ENCODE results near the gene GLOD5.
"Not testable (repeated sequence)": the region's sequence is repeated elsewhere in the genome, so short reads cannot be mapped to it uniquely, and the experiment has no call there.

The GLOD5 gene

DNA sequence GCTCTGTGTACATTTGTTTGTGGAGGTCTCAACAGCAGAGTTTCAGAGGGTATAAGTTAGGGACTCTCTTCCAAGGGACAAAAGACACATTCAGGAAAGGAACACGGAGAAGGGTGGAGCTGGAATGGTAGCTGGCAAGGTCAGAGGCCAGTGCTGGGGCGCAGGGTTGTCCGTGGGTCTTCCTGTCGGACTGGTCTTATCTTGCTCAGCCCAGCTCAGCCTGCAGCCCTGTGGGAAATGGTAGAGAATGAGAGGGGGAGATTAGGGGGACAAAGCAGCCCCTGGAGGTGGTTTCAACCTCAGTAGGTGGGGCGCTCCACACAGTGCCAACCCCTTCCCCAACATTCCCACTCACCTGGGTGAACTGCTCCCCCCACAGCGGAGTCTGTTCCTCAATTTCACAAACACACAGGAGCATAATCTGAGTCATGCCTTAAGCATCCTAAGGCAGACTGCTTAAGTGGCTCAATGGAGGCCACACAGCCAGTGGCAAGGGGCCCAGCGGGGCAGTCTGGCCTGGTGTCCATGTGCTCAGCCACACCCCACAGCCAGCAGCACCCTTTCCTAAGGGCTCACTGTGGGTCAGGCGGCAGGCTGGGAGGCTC lies 33.5 kb downstream of the GLOD5 start:
- no peak for DNase-seq

DNA sequence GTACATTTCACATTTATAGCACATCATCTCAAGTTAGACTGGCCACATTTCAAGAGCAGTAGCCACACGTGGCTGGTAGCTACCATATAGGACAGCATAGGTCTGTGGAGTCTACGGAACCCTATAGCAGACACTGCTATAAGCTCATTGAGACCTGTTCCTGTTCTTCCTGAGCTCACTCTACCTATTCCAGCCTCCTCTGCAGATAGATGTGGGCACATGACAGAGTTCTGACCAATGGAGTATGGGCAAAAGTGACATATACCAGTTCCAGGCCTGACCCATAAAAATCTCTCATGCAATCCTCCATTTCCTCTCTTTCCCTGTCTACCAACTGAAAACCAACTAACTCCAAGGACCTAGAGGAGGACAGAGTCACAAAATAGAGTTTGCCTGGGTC lies 36.8 kb downstream of the GLOD5 start:
- DNase-seq, result no peak

DNA sequence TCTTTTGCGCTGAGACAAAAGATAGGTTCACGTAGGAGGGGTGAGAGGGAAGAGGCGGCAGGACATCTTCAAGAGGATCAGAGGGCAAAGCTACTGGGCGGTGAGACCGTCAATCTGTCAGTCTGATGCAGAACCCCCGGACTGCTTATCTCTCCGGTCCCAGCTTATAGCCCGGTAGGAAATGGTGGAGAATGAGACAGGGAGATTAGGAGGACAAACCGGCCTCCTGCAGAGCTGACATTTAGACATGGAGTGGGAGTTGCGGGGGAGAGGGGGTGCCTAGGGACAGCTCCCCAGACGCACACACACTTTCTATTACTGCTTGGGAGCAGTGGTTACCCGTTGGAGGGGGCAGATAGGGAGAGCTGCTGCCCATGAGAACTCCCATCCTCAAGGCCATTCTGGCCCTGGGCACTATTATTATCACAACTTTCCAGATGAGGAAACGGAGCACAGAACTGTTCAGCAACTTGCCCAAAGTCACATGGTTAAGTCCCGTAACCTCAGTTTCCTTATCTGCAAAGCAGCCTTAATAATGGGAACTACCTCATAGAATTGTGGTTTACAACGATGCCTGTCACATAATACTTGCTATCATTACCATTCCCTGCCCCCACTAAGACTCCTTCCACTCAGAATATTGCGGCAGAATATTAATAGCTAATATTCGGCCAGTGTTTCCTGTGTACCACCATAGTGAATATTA lies 39.2 kb downstream of the GLOD5 start:
- DNase-seq, result no peak

DNA sequence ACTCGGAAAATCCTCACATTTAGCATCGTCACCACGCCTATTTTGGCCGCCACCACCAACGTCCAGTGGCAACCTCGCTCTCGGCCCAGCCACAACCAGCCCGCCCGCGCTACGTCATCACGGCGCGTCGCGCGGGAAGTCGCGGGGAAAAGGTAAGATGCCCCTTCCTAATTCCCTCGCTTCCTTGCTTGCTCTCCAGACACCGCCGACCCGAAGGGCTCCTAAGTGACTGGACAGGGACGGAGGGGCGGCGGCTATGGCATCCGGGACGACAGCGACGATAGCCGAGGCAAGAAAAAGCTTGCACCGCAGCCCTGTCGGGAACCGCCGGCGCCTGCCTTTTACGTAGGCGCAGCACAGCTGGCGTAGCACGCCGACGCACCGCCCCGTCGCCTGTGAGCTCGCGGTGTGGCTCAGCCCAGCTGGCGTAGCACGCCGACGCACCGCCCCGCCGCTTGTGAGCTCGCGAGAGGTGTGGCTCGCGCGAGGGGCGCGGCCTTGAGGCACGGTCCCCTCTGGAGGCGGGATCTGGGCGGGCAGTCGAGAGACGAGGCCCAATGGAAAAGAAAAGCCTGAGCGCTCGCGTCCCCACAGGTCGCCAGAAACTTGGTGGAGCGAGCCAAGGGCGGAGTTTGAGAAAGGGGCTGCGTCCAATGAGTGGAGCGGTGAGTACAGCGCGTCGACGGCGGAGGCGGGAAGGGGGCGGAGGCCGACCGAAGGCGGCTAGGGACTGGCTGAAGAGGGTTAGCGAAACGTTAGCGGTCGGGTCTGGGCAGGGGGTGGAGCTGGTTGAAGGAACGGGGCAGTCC lies 39.9 kb downstream of the GLOD5 start, which contains the start of gene HDAC6:
TSS of gene HDAC6 (plus strand) at position 788 of the 809 bp plus-strand sequence. CDS start 626 bp downstream, outside the sequence.
- DNase-seq, result peak; percentile 90 to 94

DNA sequence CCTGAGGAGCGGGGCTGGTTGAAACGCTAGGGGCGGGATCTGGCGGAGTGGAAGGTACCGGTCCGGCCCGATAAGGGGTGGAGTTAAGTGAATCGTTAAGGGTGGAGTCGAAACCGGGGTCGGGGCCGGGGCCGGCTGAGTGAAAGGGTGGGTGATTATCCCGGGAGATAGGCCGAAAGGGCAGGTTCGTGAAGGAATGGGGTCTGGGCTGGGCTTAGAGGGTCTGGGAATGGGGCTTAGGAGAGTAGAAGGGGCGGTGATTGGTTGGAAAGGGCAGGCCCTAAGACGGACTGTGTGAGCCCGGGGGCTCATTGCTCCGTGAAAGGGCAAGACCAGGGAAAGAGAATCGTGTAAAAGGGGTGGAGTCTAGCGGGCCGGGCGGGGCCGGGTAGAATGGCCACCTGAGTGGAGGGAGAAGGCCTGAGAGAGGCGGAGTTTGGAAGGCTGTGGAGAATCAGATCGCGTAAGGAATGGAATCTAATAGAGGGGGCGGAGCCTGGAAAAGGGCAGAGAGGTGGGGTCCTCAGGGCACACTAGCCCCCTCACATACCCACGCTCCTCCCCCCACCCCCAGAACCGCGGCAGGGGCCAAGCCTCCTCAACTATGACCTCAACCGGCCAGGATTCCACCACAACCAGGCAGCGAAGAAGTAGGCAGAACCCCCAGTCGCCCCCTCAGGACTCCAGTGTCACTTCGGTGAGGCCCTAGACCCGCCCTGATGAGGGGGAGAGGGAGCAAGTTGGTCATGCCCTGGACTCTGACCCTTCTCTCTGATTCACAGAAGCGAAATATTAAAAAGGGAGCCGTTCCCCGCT lies 40.8 kb downstream of the GLOD5 start:
- DNase-seq, result peak in 1 of 2 donors; percentile 39

DNA sequence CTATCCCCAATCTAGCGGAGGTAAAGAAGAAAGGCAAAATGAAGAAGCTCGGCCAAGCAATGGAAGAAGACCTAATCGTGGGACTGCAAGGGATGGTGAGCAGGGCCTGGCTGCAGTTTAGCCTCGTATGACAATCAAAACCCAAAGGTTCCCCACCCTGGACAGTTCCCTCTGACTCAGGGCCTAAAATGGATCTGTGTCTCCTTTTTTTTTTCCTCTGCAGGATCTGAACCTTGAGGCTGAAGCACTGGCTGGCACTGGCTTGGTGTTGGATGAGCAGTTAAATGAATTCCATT lies 41.3 kb downstream of the GLOD5 start:
- no peak for DNase-seq

DNA sequence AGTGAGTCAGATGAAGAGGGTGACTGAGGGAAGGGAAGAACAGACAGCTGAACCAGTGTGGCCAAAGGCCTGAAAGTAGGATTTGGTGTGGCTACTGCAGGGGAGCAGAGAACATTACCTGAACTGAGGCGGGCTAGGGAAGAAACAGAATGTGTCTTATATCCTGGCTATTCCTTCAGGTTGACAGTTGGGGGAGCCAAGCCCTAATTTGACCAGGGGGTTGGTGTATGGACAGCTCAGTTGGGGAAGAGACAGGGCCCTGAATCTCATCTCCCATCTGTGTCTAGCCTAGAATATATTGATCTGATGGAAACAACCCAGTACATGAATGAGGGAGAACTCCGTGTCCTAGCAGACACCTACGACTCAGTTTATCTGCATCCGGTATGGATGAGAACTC lies 44.5 kb downstream of the GLOD5 start:
- no peak for DNase-seq

DNA sequence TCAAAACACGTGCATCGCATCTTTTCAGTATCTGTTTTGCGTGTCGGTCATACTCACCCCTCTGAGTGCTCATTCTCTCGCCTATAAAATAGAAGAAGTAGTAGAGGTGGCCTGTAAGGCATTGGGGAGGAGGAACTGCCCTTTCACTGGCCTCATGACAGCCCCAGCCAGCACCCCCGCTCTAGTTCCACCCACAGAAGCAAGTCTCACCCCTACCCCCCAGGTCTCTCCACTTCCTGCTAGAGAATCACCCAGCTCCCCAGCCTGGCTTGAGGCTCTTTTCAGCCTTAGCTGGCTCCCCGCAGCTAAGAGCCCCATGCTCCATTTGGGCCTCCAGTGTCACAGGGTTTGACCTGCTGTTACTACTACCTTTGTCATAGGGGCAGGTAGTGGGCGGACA lies 52.1 kb downstream of the GLOD5 start:
- no peak for DNase-seq

DNA sequence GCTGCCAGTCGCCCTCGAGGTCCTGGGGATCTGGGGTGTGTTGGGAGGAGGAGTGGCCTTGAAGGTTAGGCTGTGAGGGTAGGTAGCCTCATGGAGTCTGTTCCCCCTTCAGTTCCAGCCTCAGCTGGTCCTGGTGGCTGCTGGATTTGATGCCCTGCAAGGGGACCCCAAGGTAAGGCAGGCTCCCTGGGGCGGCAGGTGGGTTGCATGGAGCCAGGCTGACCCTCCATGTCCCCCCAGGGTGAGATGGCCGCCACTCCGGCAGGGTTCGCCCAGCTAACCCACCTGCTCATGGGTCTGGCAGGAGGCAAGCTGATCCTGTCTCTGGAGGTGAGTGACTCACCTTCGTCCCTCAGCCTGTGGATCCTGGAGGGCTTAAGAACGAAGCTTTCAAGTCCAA lies 53.2 kb downstream of the GLOD5 start:
- no peak for DNase-seq

DNA sequence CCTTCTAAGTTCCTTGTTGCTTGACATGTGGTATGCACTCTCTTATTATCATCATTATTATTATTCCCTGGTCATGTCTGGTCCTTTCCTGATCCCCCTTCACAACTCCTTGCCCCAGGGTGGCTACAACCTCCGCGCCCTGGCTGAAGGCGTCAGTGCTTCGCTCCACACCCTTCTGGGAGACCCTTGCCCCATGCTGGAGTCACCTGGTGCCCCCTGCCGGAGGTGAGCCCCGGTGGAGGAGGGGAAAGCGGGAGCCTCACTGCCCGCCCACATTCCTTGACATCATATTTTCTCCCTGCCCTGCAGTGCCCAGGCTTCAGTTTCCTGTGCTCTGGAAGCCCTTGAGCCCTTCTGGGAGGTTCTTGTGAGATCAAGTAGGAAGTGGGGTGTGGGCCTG lies 53.7 kb downstream of the GLOD5 start:
- DNase-seq, result no peak

DNA sequence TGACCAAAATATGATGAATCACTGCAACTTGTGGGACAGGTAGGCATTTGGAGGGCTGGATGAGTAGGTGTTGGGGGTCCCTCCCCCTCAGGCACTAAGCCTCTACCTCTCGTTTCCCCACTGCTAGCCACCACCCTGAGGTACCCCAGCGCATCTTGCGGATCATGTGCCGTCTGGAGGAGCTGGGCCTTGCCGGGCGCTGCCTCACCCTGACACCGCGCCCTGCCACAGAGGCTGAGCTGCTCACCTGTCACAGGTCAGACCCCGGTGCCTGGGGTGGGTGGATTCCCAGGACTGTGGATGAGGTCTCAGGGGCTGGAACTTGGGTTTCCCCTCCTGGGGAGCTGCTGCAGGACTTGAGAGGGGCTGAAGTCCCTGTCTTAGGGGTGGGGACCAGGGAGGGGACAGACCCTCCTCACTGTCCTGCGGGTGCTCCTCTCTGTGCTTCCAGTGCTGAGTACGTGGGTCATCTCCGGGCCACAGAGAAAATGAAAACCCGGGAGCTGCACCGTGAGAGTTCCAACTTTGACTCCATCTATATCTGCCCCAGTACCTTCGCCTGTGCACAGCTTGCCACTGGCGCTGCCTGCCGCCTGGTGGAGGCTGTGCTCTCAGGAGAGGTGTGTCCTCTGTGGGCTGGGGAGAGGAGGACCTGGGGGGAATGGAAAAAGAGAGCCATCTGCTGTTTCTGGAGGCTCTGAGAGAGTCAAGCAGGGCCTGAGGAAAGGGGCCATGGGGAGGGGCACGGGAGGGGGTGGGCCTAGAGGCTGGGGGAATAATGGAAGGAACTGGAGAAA lies 54.7 kb downstream of the GLOD5 start:
- DNase-seq, result no peak

DNA sequence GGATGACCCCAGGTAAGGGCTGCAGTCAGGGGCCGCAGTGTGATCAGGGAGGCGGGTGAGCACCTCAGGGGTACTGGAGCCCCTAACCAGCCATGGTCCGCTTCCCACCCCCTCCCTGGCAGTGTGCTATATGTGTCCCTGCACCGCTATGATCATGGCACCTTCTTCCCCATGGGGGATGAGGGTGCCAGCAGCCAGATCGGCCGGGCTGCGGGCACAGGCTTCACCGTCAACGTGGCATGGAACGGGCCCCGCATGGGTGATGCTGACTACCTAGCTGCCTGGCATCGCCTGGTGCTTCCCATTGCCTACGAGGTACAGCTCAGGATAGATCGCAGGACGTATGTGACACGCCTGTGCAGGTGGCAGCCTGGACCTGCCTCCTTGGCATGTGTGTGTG lies 56.6 kb downstream of the GLOD5 start:
- DNase-seq, result no peak

DNA sequence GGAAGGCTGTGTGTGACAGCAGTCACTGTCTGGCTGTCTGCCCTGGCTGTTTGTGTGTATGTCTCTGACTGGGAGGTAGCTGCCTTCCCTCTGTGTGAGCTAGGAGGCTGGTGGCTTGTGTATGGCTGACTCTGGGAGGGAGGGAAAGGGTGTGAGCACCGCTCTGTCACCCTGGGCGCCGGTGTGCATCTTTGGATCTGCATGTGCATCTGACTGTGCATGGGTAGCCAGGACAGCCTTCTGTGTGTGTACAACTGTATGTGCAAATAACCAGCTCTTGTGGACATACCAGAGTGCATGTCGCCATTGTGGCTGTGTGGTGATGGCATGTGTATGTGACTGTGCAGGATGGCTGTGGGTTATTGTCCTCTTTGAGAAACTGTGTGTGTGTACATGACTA lies 57.3 kb downstream of the GLOD5 start:
- no peak for DNase-seq

DNA sequence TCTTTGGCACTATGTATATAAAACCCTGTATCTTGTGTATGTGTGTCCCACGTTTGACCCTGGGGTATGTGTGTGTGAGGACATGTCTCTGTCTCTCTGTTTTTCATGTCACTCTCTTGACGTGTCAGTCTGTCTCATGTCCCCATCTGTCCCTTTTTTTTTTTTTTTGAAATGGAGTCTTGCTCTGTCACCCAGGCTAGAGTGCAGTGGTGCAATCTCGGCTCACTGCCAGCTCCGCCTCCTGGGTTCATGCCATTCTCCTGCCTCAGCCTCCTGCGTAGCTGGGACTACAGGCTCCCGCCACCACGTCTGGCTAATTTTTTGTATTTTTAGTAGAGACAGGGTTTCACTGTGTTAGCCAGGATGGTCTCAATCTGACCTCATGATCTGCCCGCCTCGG lies 57.8 kb downstream of the GLOD5 start:
- DNase-seq, result not testable (repeated sequence)

DNA sequence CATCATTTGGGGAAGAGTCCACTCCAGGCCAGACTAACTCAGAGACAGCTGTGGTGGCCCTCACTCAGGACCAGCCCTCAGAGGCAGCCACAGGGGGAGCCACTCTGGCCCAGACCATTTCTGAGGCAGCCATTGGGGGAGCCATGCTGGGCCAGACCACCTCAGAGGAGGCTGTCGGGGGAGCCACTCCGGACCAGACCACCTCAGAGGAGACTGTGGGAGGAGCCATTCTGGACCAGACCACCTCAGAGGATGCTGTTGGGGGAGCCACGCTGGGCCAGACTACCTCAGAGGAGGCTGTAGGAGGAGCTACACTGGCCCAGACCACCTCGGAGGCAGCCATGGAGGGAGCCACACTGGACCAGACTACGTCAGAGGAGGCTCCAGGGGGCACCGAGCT lies 61.5 kb downstream of the GLOD5 start:
- DNase-seq, result no peak
